ENCODE results near the gene PSMA6.

DNA sequence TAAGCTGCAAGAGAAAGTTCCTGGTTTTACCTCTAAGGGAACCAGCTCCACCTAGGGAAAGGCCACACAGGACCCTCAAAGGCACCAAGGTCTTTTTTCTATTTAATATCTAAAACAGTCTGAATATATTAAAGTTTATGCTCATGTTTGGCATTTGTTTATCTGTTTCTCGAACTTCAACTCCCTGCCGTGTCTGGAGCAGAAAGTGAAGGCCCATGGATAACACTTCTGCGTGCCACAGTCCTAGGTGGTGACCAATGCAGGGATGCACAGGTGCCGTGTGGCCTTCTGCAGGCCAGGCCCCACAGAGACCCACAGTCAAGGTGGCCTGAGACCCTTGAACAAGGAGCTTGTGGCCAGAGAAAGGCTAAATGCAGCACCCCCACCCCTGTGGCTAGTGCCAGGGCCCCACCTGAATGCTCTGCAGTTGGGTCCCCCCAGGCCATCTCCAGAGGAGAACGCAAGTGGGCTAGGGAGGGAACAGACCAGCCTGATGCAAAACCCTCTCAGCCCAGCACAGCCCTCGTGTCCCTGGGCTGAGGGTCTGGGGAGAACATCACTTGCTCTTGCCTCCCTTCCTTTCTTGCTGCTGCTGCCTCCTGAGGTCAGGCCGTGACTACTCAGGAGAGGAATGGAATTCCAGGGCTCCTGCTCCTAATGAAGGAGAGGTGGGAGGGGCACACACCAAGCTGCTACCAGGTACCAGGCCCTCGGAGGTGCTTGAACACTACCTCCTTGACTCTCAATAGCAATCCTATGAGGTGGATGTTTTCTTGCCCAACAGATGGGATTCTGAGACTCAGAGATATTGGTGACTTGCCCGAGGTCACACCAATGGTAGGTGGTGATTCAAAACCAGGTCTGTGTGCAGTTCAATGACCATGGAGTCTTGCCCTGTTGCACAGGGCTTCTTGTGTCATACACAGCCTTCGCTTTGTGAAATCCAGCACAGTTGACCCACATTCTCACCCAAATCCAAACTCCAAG lies 45.4 kb downstream of the PSMA6 start:
- TF ChIP-seq, protein P1, sequence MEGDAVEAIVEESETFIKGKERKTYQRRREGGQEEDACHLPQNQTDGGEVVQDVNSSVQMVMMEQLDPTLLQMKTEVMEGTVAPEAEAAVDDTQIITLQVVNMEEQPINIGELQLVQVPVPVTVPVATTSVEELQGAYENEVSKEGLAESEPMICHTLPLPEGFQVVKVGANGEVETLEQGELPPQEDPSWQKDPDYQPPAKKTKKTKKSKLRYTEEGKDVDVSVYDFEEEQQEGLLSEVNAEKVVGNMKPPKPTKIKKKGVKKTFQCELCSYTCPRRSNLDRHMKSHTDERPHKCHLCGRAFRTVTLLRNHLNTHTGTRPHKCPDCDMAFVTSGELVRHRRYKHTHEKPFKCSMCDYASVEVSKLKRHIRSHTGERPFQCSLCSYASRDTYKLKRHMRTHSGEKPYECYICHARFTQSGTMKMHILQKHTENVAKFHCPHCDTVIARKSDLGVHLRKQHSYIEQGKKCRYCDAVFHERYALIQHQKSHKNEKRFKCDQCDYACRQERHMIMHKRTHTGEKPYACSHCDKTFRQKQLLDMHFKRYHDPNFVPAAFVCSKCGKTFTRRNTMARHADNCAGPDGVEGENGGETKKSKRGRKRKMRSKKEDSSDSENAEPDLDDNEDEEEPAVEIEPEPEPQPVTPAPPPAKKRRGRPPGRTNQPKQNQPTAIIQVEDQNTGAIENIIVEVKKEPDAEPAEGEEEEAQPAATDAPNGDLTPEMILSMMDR (conservative IDR thresholded peaks at IDR 0.05): no peak
- no peak for TF ChIP-seq ZFX (IDR thresholded peaks at IDR 0.05)
